SJCRH30 (cell line): ENCODE data around the gene DGKZ. TPM values are rescaled to one million over a fixed set of nuclear protein-coding genes. Genes with fewer than 3 reads are reported as not detected.
A peak's percentile ranks its signal among the peaks of the same experiment; 100 is the strongest.

ENCODE experiments used
- DNase-seq, 2 experiments: peaks; one replicate each; pipeline ENCODE4 v3.0.0-alpha.2; 2015 to 2020
- H3K27ac ChIP-seq: fragments of 250-450 bp; sonication (Bioruptor Pico); 2 replicates; pipeline ENCODE4 v1.5.1; 2020; ENCODE audit warnings: mild to moderate bottlenecking, moderate library complexity
- H3K27me3 ChIP-seq: fragments of 250-450 bp; sonication (Bioruptor Pico); 2 replicates; pipeline ENCODE4 v1.5.1; 2020; ENCODE audit warnings: mild to moderate bottlenecking, moderate library complexity
- H3K36me3 ChIP-seq: fragments of 250-450 bp; sonication (Bioruptor Pico); 2 replicates; pipeline ENCODE4 v1.5.1; 2020; ENCODE audit warnings: mild to moderate bottlenecking, moderate library complexity
- H3K4me1 ChIP-seq: fragments of 250-450 bp; sonication (Bioruptor Pico); 2 replicates; pipeline ENCODE4 v1.5.1; 2020; ENCODE audit warnings: mild to moderate bottlenecking, moderate library complexity
- H3K4me3 ChIP-seq: fragments of 250-450 bp; sonication (Bioruptor Pico); 2 replicates; pipeline ENCODE4 v1.5.1; 2020; ENCODE audit warnings: mild to moderate bottlenecking, moderate library complexity
- H3K9me3 ChIP-seq: fragments of 250-450 bp; sonication (Bioruptor Pico); replicated peaks from 2 replicates; pipeline ENCODE4 v1.5.1; 2020; ENCODE audit warnings: mild to moderate bottlenecking, moderate library complexity
- total RNA-seq: library from RNA; depleted of rRNA; stranded (reverse); fragments of >200 nt; shearing (Covaris generic); gene quantifications from 2 replicates; pipeline ENCODE4 v1.2.3, GENCODE V29; 2014

Gene DGKZ
- total RNA-seq, 1 experiment from 2014 or later: 42.1 TPM

DNA sequence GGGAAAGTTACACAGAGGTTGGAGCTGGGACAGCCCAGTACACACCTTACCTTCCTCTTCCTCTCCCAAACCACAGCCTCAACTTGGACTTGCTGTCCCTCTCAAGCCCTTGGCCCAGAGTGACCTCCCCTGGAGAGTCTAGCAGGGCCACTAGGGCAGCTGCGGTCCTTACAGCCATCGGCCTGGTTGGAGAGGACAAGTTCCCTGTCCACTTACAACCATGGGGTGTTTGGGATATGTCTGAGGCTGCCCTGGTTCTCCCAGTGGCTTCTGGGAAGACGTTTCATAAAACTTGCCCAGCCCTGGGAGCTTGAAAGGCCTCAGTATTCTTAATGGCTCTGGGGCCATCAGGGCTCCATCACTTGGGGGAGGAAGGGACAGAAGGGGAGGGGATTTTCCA is 13.1 kb upstream of the DGKZ start:
- H3K4me3 ChIP-seq: no peak overlapping the region
- H3K9me3 ChIP-seq: no peaks in the 10 kb centered on the region
- H3K4me1 ChIP-seq: peaks cover 15% of the 10 kb centered on the region
- H3K36me3 ChIP-seq: no peaks in the 10 kb centered on the region
- DNase-seq: no peak
- peaks cover 7% of the 10 kb centered on the region; the same call in 1 of the 2 replicates for H3K27me3 ChIP-seq
- H3K27ac ChIP-seq: no peak overlapping the region

DNA sequence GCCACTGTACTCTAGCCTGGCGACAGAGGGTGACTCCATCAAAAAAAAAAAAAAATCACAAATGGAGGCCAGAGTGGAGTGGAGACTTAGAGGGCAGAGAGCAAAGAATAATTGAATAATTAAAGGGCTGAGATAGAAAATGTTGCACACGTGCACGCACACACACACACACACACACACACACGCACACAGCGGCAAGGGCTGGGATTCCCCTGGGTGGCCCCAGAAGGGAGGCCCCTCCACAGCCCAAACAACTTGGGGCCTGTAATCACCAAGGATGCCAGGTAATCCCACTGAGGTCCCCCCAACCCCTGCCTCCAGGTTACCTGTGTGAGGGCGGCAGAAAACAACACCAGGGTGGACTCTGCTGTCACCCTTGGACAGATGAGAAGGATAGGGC is 12.0 kb upstream of the DGKZ start:
- H3K27me3 ChIP-seq: peaks cover 7% of the 10 kb centered on the region; the same call in 1 of the 2 replicates
- H3K4me3 ChIP-seq: no peak overlapping the region

DNA sequence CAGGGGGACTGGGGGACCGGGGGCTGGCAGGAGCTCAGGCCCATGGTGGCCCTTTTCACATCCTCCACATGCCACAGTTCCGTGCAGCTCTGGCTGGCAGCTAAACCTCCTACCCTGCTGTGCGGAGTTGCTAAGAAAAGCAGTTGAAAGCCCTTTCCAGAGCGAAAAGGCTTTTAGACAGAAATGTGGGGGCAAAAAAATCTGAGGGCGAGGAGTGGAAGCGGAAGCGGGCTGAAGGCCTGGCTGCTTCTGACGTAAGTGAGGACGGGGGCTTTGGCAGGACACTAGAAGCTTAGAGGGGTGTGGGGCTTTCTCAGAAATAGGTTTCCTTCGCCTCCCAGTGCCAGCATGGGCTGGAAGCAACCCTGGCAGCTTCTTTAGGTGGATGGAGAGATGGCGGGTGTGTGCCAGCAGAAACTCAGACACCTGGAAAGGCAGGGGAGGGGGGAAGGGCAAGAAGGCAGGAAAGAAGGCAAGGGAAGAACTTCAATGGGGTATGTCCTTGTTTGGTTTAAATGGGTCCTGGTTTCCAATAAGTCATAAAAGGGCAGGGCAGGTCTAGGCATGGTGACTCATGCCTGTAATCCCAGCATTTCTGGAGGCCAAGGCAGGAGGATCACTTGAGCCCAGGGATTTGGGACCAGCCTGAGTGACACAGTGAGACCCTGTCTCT is 11.2 kb upstream of the DGKZ start:
- H3K36me3 ChIP-seq: no peaks in the 10 kb centered on the region
- no peak for DNase-seq
- H3K9me3 ChIP-seq: no peaks in the 10 kb centered on the region
- no peak overlapping the region for H3K27ac ChIP-seq
- H3K4me3 ChIP-seq: no peak overlapping the region
- H3K4me1 ChIP-seq: peaks cover 5% of the 10 kb centered on the region; the same call in 1 of the 2 replicates
- peaks cover 7% of the 10 kb centered on the region; the same call in 1 of the 2 replicates for H3K27me3 ChIP-seq

More for the DNA sequence above, 12.0 kb upstream of the DGKZ start:
- H3K27ac ChIP-seq: no peak overlapping the region
- no peak for DNase-seq
- no peaks in the 10 kb centered on the region for H3K36me3 ChIP-seq
- H3K9me3 ChIP-seq: no peaks in the 10 kb centered on the region
- peaks cover 9% of the 10 kb centered on the region for H3K4me1 ChIP-seq

DNA sequence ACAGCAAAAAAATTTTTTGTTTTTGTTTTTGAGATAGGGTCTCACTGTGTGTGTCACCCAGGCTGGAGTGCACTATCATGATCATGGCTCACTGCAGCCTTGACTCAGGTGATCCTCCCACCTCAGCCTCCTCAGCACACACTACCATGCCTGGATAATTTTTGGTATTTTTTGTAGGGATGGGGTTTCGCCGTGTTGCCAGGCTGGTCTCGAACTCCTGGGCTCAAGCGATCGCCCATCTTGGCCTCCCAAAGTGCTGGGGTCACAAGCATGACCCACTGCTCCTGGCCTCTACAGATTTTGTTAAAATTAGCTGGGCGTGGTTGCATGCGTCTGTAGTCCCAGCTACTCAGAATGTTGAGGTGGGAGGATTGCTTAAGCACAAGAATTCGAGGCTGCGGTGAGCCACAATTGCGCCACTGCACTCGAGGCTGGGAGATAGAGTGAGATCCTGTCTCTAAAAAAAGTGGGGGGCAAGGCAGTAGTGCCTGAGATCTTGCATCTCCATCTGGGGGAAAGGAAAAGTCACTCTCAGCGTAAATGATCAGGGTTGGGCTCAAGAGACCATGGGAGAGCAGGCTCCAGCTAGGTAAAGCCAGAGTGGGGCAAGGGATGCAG is 10.6 kb upstream of the DGKZ start:
- Histone ChIP-seq H3K27me3 (peaks cover 7% of the 10 kb centered on the region; the same call in 1 of the 2 replicates), H3K9me3 (no peaks in the 10 kb centered on the region), H3K4me3 (no peak overlapping the region), H3K4me1 (0 out of 2 replicates have a peak, but pooled peaks cover 2% of the 10 kb centered on the region), H3K36me3 (no peaks in the 10 kb centered on the region), H3K27ac (no peak overlapping the region)
- no peak for DNase-seq

DNA sequence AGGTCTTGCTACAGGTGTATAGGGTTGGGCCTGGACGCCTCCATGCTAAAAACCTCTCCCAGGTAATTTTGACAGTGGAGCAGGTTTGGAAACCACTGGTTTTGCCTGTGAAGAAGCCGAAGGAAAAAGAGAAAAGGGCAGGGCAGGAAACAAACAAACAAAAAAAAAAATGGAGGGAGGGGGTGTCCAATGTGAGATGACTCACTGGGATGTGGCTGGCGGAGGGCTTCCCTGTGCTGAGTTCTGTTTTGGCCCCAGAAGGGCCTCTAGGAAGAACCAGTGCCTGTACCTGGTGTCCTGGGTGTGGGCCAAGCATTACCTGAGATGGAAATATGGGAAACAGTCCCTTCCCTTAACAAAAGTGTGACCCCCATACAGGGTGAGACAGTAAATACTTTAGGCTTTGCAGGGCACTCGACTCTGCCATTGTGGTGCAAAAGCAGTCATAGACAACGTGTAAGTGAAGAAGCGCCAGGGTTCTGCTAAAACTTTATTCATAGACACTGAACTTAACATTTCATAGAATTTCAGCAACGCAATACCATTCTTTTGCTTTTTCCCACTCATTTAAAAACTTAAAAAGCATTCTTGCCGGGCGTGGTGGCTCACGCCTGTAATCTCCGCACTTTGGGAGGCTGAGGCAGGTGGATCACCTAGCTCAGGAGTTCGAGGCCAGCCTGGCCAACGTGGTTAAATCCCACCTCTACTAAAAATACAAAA is 9.5 kb upstream of the DGKZ start:
- Histone ChIP-seq H3K9me3 (no peaks in the 10 kb centered on the region), H3K27ac (no peak overlapping the region), H3K4me3 (no peak overlapping the region), H3K27me3 (peaks cover 8% of the 10 kb centered on the region), H3K4me1 (0 out of 2 replicates have a peak, but pooled peaks cover 2% of the 10 kb centered on the region), H3K36me3 (no peaks in the 10 kb centered on the region)
- no peak for DNase-seq

DNA sequence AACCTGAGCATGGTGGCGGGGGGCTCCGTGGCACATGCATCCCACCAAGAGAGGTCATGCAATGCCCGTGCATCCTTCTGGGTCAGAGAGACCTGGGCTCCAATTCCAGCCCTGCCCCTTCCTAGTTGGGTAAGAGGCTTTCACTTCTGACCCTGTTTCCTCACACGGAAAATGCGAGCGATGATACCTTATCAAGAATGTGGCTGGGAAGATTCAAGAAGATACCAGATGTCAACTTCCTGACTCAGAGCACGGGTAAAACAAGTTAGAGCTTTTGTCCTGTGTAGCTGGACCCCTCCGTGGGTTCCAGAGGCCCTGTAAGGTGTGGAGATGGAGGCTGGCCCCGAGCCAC is 8.7 kb upstream of the DGKZ start:
- Histone ChIP-seq H3K27me3 (peaks cover 8% of the 10 kb centered on the region), H3K36me3 (no peaks in the 10 kb centered on the region), H3K9me3 (no peaks in the 10 kb centered on the region), H3K27ac (no peak overlapping the region), H3K4me1 (0 out of 2 replicates have a peak, but pooled peaks cover 2% of the 10 kb centered on the region), H3K4me3 (peak overlapping the region; percentile 35)
- no peak for DNase-seq

DNA sequence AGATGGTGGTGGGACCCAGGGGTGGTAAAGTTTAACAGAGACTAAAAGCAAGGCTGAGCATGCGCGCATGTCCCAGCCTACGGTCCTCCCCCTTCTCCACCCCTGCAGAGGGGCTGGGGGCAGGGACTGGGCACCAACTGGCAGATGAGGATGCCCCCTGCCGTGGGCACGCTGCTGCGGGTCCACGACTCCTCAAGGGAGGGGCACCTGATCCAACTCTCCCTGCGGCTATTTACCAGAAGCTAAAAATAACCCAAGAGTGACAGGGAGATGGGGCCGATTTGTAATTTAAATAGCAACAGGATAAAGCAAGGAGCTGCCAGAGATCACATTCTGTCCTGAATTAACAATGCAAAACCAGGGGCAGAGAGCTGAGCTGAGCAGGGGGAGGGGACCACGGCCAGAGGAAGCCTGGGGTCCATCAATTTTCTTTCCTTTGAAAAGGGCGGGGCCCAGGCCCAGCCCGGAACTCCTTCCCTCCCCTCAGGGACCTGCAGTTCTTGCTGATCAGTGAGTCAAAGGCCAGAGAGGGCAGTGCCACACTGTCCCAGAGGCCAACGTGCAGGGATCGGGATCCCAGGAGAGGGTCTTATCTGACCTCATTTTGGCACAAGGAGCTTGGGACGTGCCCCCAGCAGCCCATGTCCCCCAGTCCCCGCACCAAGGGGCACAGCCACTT is 8.1 kb upstream of the DGKZ start:
- H3K27ac ChIP-seq: no peak overlapping the region
- no peaks in the 10 kb centered on the region for H3K36me3 ChIP-seq
- peaks cover 8% of the 10 kb centered on the region for H3K27me3 ChIP-seq
- peak in 1 of 2 experiments; percentile 34 for DNase-seq
- no peaks in the 10 kb centered on the region for H3K9me3 ChIP-seq
- H3K4me1 ChIP-seq: 0 out of 2 replicates have a peak, but pooled peaks cover 2% of the 10 kb centered on the region
- H3K4me3 ChIP-seq: peak overlapping the region; percentile 35

DNA sequence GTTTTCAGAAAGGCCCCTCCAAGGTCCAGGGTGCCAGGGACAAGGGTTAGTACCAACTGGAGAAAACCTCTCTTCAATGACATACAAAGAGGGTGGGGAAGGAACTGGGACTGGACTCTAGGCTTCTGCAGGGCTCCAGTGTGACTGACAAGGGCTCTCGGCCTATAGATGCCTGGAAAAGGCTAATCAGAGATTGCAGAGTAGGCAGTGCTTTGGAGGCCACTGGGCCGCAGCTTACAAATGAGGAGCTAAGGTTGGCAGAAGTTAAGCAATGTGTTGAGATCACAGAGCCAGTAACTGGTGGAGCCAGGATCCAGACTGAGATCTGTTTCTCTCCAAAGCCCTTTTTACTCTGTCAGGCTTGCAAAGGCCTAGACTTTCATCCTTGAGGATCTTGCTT is 7.4 kb upstream of the DGKZ start:
- no peak overlapping the region for H3K4me3 ChIP-seq
- peaks cover 8% of the 10 kb centered on the region for H3K27me3 ChIP-seq
- no peak overlapping the region for H3K27ac ChIP-seq

DNA sequence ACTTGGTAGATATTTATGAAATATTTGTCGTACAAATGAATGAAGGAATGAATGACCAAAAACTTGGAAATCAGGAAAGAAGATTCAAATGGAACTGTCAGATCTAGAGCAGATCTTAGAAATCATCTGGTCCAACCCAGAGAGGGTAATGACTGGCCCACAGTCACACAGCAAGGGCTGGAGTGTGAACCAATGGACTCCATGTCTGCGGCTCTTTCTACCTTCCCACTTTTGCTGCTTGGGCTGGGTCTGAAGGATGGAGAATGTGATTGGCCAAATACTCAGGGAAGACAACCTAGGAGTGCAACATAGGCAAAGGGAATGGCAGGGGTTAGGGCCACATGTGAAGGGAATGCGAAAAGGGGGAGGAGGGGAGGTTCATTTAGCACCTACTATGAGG is 5.8 kb upstream of the DGKZ start:
- no peak for DNase-seq
- H3K27ac ChIP-seq: no peak overlapping the region

More for the DNA sequence above, 7.4 kb upstream of the DGKZ start:
- Histone ChIP-seq H3K4me1 (peaks cover 6% of the 10 kb centered on the region), H3K36me3 (no peaks in the 10 kb centered on the region), H3K9me3 (no peaks in the 10 kb centered on the region)
- DNase-seq: no peak

DNA sequence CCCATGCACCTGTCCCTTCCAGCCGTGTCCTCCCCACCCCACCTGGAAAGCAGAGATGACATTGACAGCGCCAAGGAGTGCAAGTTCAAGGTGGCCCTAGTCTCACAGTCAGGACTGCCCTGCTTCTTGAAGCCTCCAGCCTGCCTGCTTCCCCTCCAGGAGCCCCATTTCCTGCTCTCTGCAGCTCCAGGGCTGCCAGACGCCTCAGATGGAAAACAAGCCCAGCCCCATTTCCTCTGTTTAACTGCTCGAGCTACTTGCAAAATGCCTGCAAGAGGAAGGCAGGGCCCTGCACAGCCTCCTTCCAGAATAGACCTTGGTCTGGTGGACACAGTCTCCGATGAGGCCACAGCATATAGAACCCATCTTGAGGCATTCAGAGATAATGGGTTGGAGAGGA is 5.0 kb upstream of the DGKZ start:
- Histone ChIP-seq H3K4me3 (no peak overlapping the region), H3K27me3 (peaks cover 8% of the 10 kb centered on the region), H3K4me1 (peaks cover 17% of the 10 kb centered on the region), H3K27ac (no peak overlapping the region), H3K36me3 (no peaks in the 10 kb centered on the region), H3K9me3 (no peaks in the 10 kb centered on the region)
- DNase-seq: no peak

More for the DNA sequence above, 5.8 kb upstream of the DGKZ start:
- Histone ChIP-seq H3K27me3 (peaks cover 8% of the 10 kb centered on the region), H3K9me3 (no peaks in the 10 kb centered on the region), H3K4me1 (peaks cover 15% of the 10 kb centered on the region), H3K4me3 (no peak overlapping the region), H3K36me3 (no peaks in the 10 kb centered on the region)

DNA sequence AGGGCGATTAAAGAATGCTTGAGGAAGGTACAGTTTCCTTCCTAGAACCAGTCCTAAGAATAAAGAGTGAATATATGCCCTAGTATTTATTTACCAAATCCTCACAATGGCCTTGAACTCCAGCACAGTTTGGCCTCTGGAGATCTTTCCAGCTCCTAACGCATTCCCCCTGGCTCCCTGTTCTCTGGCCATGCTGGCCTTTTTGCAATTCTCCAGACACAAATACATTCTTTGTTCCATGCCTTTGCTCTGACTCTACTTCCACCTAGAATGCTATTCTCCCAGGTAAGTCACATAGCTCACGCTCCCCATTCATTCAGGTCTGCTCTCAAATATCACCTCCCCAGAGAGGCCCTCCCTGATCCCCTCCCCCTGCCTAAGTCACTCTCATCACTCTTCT is 3.7 kb upstream of the DGKZ start:
- Histone ChIP-seq H3K27me3 (peaks cover 6% of the 10 kb centered on the region), H3K36me3 (no peaks in the 10 kb centered on the region), H3K27ac (no peak overlapping the region), H3K9me3 (no peaks in the 10 kb centered on the region), H3K4me1 (peaks cover 17% of the 10 kb centered on the region), H3K4me3 (no peak overlapping the region)
- no peak for DNase-seq

DNA sequence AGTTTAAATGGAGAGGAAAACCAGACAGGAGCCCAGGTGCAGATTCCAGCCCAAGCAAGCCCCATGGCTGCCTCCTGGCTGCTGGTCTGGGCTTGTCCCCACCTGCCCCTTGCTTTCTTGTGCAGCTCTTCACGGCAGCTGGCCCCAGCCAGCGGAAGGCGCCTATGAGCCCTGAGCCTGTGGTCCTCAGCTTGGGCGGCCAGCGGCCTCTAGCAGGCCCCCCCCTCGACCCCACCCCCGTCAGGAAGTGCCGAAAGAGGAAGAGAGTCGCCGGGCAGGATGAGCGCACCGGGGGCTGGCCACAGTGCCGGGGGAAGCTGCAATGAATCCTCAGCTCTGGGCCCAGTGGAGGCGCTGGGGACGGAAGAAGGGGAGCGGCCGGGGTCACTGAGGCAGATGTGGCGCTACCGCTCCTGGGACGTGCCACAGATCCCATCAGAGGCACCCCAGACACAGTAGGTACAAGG is 2.1 kb upstream of the DGKZ start:
- Histone ChIP-seq H3K27ac (no peak overlapping the region), H3K36me3 (no peaks in the 10 kb centered on the region), H3K4me1 (peaks cover 15% of the 10 kb centered on the region), H3K9me3 (no peaks in the 10 kb centered on the region), H3K27me3 (peaks cover 6% of the 10 kb centered on the region), H3K4me3 (peak overlapping the region; percentile 44)
- DNase-seq: peak; percentile 63 to 76

DNA sequence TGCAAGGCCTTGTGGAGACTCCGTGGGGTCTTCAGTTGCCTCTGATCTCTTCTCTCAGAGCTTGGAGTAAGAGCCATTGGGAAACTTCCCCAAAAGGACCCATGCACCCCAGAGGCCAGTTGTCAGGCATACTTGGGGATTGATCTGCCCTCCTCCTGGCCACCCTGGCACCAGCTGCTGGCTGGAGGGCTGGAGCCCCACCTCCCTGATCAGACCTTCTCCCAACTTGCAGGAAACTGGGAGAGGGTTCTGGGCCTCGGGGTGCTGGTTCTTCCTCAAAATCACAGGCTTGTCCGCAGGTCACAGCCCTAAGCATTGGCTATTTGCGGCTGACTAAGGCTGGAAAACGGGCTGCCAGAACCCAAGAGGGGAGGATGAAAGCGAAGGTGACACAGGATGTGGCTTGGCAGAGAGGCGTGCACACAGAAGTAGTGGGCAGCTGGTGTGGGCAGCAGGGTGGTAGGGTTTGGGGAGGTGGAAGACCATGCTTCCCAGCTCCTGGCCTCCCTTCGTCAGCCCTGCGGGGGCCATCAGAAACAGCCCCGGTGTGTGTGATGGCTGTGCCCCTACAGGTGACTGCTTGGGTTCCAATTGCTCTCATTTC is 1.3 kb upstream of the DGKZ start:
- Histone ChIP-seq H3K27ac (no peak overlapping the region), H3K4me3 (peak overlapping the region; percentile 44; the same call in 1 of the 2 replicates), H3K9me3 (no peaks in the 10 kb centered on the region), H3K27me3 (peaks cover 6% of the 10 kb centered on the region), H3K36me3 (no peaks in the 10 kb centered on the region), H3K4me1 (peaks cover 15% of the 10 kb centered on the region)
- no peak for DNase-seq

DNA sequence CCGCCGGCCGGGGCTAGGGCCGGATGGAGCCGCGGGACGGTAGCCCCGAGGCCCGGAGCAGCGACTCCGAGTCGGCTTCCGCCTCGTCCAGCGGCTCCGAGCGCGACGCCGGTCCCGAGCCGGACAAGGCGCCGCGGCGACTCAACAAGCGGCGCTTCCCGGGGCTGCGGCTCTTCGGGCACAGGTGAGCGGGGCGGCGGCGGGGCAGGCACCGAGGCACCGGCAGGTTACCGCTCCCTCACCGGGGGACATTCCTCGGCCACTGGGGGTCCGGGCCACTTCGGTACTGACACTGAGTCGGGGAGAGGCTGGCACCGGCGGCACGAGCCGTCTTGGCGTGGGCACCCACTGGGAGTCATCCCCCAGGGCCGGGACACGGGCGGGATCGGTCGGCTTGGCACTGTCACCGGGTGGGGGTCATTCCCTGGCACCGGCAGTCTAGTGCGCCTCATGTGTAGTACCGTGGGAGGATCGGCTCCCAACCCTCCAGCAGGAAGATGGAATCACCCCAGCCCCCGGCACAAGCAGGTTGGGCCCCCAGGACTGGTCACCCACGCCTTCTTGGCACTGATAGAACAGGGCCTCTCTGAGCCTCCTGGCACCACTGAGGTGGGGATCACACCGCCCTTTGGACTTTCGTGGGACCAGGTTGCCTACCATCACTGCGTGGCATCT is 511 bp downstream of the DGKZ start:
- no peaks in the 10 kb centered on the region for H3K9me3 ChIP-seq
- no peaks in the 10 kb centered on the region; the same call in 1 of the 2 replicates for H3K27me3 ChIP-seq
- H3K27ac ChIP-seq: no peak overlapping the region; the same call in 1 of the 2 replicates
- H3K4me1 ChIP-seq: peaks cover 19% of the 10 kb centered on the region
- no peaks in the 10 kb centered on the region for H3K36me3 ChIP-seq
- H3K4me3 ChIP-seq: peak overlapping the region; percentile 97
- DNase-seq: no peak
